GM21576 (cell line): Measurements from ENCODE around the gene PUM1.

Experiments used
- ATAC-seq: cut with Tn5 transposase; IDR thresholded peaks from one replicate; pipeline ENCODE4 v1.9.1; 2021; ENCODE audit warnings: mild to moderate bottlenecking, moderate library complexity; ENCODE audit not compliant: unreplicated experiment

Gene PUM1

GRCh38 chr1:30908696-30909364 is 156.7 kb downstream of the PUM1 start, which contains the start of gene SDC3:
TSS of gene SDC3 (minus strand) at chr1:30908758. CDS start at chr1:30908586, 172 bp downstream.
- ATAC-seq, result no peak

DNA sequence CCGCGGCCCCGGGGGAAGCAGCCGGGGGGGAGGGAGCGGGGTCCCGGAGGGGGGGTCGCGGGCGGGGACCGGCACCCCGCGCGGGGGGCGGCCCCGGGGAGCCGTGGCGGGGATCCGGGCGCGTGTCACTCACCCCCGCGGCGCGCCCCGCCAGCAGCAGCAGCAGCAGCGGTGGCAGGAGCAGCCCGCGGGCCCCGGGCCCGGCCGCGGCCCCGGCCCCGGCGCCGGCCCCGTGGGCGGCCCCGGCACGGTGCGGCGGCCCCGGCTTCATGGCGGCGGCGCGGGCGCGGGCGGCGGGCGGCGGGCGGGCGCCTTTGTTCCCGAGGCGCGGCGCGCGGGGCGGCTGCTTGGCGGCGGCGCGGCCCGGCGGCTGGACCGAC is 157.2 kb downstream of the PUM1 start:
- no peak for ATAC-seq

- ATAC-seq, result no peak
Observed at GRCh38 chr1:30907481-30908315, 157.8 kb downstream of the PUM1 start.

- no peak for ATAC-seq
Observed at GRCh38 chr1:30906631-30907441, 158.7 kb downstream of the PUM1 start.

- no peak for ATAC-seq
Observed at GRCh38 chr1:30905916-30906620, 159.4 kb downstream of the PUM1 start.

DNA sequence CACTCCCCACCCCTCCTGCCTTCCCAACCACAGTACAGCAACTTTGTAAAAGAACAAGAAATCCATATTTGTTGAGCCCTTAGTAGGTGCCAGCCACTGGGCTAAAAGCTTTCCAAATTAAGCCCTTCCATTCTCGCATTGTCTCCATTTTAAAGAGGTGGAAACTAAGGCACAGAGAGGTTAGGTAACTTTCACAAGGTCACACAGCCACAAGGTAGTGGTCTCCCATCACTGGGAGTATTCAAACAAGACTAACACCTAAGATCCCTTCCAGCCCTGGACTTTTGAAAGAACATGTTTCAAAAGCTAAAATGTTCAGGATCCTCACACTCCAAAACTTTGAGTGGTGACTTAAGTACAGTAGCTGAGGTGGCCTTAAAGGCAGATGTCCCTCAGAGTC is 160.1 kb downstream of the PUM1 start:
- ATAC-seq, result no peak

DNA sequence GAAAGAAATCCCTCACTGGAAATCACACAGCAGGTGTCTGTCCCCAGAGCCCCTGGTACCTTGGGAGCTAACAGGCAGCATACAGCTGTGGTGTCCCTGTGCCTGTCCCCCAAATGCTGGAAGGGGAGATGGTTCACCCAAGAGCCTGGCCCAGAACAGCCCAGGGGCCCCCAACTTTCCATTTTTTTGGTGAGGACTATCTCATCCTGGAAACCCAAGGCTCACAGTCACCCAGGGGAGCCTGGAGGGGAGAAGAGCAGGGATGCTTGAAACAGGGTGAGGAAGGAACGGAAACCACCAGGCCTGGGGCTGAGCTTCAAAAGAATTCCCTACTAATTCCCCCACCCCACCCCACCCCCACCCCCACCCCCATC is 160.6 kb downstream of the PUM1 start:
- no peak for ATAC-seq

GRCh38 chr1:30904191-30904961 is 161.1 kb downstream of the PUM1 start:
- no peak for ATAC-seq

DNA sequence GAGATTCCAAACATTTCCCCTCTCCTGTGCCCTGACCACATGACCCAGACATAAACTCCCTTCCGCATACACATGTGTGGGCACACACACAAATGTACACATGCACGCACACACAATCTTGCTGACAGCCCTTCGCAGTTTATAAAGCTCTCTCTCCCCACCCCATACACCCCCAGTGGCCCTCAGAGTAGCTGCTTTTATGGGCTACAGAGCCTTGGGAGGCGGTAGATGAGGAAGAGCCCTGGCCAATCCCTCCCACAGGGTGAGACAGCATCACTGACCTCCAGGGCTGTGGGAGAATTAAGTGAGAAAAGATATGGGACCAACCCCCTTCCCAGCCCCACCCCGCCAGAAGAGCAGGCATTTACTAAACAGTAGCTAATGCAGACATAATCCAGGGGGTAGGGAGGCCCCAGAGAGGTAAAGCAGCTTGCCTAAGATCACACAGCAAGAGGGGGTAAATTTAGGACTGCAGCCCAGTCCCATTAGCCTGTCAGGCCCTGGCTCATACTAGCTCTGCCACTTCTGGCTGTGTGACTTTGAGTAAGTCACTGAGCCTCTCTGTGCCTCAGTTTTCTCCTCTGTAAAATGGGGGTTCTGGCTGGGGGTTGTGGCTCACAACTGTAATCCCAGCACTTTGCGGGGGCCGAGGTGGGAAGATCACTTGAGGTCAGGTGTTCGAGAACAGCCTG is 162.0 kb downstream of the PUM1 start:
- ATAC-seq, result no peak

DNA sequence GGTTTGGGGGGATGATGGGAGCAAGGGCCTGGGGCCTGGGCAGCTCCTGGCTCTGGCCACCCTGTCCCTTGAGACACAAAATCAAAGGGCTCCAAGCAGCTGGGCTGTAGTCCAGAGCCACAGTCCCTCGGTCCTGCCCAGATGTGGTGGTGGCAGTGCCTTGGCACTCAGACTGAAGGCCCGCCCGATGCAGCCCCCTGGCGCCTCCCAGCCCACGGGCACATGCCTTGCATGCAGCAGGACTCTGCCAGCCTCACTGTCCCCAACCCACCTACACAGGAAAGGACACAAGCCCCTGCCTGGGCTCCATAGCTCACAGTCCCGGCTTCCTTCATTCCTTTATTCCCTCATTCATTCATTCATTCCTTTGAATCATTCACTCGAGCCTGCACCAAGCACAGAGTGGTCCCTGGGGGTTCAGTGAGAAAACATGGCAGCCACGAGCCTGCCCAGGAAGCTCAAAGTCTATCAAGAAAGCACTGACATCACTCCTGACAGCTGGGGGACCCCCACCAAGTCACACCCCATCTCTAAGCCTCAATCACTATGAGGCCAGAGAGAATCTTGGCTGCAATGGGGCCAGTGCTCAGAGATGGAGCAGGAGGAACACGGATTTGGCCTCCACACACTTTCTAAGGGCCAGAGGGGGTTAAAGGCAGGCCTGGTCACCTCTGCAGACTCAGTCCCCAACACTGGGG is 162.8 kb downstream of the PUM1 start:
- ATAC-seq, result no peak

GRCh38 chr1:30901798-30902581 is 163.5 kb downstream of the PUM1 start:
- no peak for ATAC-seq

GRCh38 chr1:30900931-30901560 is 164.5 kb downstream of the PUM1 start:
- ATAC-seq, result no peak

DNA sequence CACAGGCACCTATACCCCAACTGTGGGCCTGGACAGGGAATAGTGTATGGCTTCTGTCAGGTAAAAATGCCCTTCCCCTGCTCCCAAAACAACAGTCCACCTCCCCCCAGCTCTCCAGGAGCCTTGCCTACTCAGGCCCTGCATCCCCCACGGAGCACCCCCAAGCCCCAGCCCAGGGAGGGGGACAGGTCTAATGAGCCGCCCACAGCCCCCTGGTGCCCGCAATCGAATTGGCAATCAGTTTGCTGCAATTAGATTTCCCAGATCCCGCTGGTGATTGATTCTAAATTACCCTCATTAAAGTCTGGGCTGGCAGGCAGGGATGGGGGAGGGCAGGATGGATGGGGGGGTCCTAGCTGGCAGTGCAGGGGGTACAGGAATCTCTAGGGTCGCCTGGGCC is 165.0 kb downstream of the PUM1 start:
- ATAC-seq, result no peak

- ATAC-seq, result no peak
Observed at GRCh38 chr1:30899577-30900389, 165.7 kb downstream of the PUM1 start.

DNA sequence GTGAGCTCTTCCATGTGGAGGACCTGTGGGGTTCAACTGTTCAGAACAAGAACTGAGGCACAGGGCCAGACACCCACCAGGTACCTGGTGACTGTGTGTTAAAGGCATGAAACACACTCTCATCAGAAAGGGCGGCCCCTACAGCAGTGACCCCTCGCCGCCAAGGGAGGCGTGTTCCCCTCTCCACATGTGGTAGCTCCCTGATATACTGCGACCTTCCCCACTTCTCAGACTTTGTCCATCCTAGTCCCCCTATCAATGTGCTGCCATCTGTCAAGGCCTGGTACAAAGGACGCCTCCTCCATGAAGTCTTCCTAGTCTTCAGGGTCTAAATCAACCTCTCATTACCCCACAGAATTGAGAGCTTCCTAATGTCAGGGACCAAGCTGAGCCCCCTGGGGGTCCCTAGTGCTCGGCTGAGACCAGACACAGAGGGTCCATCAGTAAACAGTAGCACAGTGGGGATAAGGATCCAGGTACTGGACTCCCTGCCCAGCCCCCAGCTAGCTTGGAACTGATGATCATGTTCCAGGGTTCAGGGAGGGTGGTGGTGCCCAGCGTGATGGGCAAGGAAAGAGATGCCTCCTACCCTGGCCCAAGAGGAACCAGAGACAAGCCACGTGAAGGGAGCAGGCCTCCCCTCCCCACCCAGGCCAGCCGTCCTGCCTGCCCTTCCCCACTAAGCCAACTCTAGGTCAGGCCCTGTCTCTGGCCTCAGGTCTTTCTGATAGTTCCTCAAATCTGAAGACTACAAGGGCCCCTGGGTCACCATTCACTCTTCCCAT is 167.3 kb downstream of the PUM1 start:
- ATAC-seq, result no peak

DNA sequence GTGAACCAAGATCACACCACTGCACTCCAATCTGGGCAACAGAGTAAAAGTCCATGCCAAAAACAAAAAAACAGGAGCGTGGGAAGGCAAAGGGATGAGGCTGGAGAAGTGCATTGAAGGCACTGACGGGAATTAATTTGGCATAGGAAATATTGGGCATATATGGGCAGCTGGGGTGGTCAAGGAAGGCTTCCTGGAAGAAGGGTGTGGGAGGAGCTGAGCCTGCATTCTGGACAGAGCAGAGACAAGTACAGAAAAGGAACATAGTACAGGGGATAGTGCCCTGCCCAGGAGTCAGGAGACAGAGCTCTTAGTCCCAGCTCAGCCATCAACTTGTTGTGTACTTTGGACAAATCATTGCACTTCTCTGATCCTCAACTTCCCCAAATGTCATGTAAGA is 168.6 kb downstream of the PUM1 start:
- no peak for ATAC-seq
